ENCODE data around the gene STXBP5.
"Not testable (repeated sequence)": the region's sequence is repeated elsewhere in the genome, so short reads cannot be mapped to it uniquely, and the experiment has no call there.

The STXBP5 gene

DNA sequence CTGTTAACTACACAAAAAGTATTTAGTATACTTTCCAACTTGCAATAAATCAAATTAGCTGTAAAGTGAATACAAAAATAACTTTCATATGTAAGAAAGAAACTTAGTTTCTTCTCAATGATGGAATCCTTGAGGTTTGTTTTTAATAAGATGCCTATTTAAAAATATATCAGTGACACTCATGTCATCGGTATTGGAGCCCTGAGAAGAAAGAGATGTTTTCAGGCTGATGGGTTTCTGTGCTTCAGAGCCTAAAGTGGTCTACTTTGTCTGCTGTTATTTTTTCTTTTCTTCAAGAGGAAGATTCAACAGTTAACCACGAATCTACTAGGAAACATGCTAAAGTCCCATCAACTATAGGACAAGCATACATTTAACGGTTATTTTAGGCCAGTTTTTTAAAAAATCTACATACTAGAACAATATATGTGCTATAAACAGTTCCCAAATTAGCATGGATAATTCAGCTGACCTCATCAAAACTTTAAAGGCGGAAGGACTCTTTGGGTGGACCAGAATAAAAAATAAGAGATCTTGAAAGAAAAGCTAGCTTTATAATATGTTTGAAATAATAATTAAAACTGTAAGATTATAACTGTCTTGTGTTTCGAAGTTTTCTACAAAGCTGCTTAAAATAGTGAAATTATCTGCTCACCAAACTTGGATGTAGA, 157.2 kb downstream of the STXBP5 start:
- Histone ChIP-seq H3K27me3 (replicated peaks; ENCODE audit: control insufficient read depth, insufficient read depth, low read length) (no peaks in the 10 kb centered on the region), H3K4me1 (ENCODE audit: control insufficient read depth, insufficient read depth, low read length) (no peaks in the 10 kb centered on the region), H3K9ac (ENCODE audit: low read length) (no peak overlapping the region), H3K36me3 (ENCODE audit: control insufficient read depth, insufficient read depth, low read length, severe bottlenecking) (peaks cover 78% of the 10 kb centered on the region), H3K4me3 (ENCODE audit: low read length) (no peak overlapping the region), H3K9me3 (ENCODE audit: control insufficient read depth, low read length) (no peaks in the 10 kb centered on the region)
- no peak for DNase-seq (ENCODE audit: low read depth)

DNA sequence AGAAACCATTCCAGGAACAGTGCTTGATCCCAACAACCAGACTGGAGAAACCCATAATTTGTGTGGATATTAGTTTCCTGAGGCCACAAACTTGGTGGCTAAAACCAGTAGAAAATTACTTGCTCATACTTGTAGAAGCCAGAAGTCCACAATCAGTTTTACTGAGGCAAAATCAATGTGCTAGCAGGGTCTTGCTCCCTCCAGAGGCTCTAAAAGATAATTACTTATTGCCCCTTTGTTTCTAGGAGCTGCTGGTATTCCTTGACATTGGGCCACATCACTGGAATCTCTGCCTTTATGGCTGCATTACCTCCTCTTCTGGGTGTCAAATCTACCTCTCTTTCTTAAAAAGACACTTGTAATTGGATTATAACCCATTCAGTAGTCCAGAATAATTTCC, 162.1 kb downstream of the STXBP5 start:
- H3K4me1 ChIP-seq (ENCODE audit: control insufficient read depth, insufficient read depth, low read length), result peaks cover 3% of the 10 kb centered on the region
- H3K9ac ChIP-seq (ENCODE audit: low read length), result no peak overlapping the region
- no peak overlapping the region for H3K4me3 ChIP-seq (ENCODE audit: low read length)
- no peaks in the 10 kb centered on the region for H3K9me3 ChIP-seq (ENCODE audit: control insufficient read depth, low read length)
- DNase-seq (ENCODE audit: low read depth), result no peak
- H3K27me3 ChIP-seq (replicated peaks; ENCODE audit: control insufficient read depth, insufficient read depth, low read length), result no peaks in the 10 kb centered on the region
- H3K36me3 ChIP-seq (ENCODE audit: control insufficient read depth, insufficient read depth, low read length, severe bottlenecking), result peaks cover 64% of the 10 kb centered on the region

DNA sequence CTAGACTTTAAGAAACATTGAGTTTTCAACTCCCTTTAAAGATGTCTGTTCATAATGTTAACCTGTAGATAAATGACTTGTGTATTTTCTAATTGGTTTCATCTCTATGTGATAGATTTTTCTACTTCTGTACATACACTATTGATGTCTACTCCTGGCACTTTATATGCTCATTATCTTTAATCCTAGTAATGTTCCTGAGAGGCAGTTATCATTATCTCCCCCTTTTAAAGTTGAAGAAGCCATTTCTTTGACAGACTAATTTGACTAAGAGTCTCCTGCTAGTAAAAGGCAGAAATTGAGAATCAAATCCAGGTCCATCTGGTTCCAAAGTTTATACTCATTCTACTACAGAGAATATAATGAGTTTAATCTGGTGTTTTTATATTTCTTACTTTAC, 167.1 kb downstream of the STXBP5 start:
- H3K9me3 ChIP-seq (ENCODE audit: control insufficient read depth, low read length), result no peaks in the 10 kb centered on the region
- peaks cover 44% of the 10 kb centered on the region for H3K36me3 ChIP-seq (ENCODE audit: control insufficient read depth, insufficient read depth, low read length, severe bottlenecking)
- peaks cover 3% of the 10 kb centered on the region for H3K4me1 ChIP-seq (ENCODE audit: control insufficient read depth, insufficient read depth, low read length)
- H3K9ac ChIP-seq (ENCODE audit: low read length), result no peak overlapping the region
- DNase-seq (ENCODE audit: low read depth), result no peak
- no peak overlapping the region for H3K4me3 ChIP-seq (ENCODE audit: low read length)
- H3K27me3 ChIP-seq (replicated peaks; ENCODE audit: control insufficient read depth, insufficient read depth, low read length), result no peaks in the 10 kb centered on the region

DNA sequence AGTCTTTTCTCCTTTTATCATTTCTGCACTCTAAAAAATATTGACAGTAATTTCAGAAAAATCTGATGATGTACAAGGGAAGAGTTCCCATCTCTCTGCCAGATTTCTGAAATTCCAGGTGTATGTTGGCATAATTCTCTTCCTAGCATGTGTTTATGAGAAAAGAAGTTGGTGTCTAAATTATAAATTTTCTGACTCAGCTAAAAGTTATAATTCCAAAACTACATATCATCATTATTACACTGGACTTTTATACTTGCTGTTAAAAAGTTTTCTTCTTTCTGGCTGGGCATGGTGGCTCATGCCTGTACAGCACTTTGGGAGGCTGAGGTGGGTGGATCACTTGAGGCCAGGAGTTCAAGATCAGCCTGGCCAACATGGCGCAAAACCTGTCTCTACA, 168.6 kb downstream of the STXBP5 start:
- Histone ChIP-seq H3K4me1 (ENCODE audit: control insufficient read depth, insufficient read depth, low read length) (peaks cover 3% of the 10 kb centered on the region), H3K9me3 (ENCODE audit: control insufficient read depth, low read length) (no peaks in the 10 kb centered on the region), H3K36me3 (ENCODE audit: control insufficient read depth, insufficient read depth, low read length, severe bottlenecking) (peaks cover 50% of the 10 kb centered on the region), H3K4me3 (ENCODE audit: low read length) (no peak overlapping the region), H3K9ac (ENCODE audit: low read length) (no peak overlapping the region), H3K27me3 (replicated peaks; ENCODE audit: control insufficient read depth, insufficient read depth, low read length) (no peaks in the 10 kb centered on the region)
- DNase-seq (ENCODE audit: low read depth), result no peak

DNA sequence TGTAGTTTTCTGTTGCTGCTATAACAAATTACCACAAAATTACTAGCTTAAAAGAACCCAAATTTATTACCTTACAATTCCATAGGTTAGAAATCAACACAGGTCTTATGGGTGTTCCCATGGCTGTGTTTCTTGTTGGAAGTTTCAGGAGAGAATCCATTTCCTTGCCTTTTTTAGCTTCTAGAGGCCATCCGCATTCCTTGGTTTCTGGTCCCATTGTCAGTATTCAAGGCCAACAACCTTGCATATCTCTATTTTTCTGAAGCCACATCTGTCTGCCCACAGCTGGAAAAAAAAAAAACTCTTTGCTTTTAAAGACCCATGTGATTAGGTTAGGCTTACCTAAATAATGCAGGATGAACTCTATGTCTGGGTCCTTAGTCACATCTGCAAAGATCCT, 174.6 kb downstream of the STXBP5 start:
- H3K36me3 ChIP-seq (ENCODE audit: control insufficient read depth, insufficient read depth, low read length, severe bottlenecking), result peaks cover 86% of the 10 kb centered on the region
- no peak overlapping the region for H3K4me3 ChIP-seq (ENCODE audit: low read length)
- no peaks in the 10 kb centered on the region for H3K27me3 ChIP-seq (replicated peaks; ENCODE audit: control insufficient read depth, insufficient read depth, low read length)
- H3K9ac ChIP-seq (ENCODE audit: low read length), result no peak overlapping the region
- no peaks in the 10 kb centered on the region for H3K9me3 ChIP-seq (ENCODE audit: control insufficient read depth, low read length)
- DNase-seq (ENCODE audit: low read depth), result no peak
- no peaks in the 10 kb centered on the region for H3K4me1 ChIP-seq (ENCODE audit: control insufficient read depth, insufficient read depth, low read length)

DNA sequence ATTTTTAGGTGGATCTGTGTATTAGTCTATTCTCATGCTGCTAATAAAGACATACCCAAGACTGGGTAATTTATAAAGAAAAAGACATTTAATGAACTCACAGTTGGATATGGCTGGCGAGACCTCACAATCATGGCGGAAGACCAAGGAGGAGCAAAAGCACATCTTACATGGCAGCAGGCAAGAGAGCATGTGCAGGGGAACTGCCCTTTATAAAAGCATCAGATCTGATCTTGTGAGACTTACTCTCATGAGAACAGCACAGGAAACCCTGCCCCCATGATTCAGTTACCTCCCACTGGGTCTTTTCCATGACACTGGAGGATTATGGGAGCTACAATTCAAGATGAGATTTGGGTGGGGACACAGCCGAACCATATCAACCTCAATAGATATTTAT, 176.6 kb downstream of the STXBP5 start:
- not testable (repeated sequence) for H3K27me3 ChIP-seq (replicated peaks; ENCODE audit: control insufficient read depth, insufficient read depth, low read length); DNase-seq (ENCODE audit: low read depth); H3K9me3 ChIP-seq (ENCODE audit: control insufficient read depth, low read length); H3K4me1 ChIP-seq (ENCODE audit: control insufficient read depth, insufficient read depth, low read length); H3K4me3 ChIP-seq (ENCODE audit: low read length); H3K9ac ChIP-seq (ENCODE audit: low read length)
- H3K36me3 ChIP-seq (ENCODE audit: control insufficient read depth, insufficient read depth, low read length, severe bottlenecking), result peaks cover 89% of the 10 kb centered on the region

DNA sequence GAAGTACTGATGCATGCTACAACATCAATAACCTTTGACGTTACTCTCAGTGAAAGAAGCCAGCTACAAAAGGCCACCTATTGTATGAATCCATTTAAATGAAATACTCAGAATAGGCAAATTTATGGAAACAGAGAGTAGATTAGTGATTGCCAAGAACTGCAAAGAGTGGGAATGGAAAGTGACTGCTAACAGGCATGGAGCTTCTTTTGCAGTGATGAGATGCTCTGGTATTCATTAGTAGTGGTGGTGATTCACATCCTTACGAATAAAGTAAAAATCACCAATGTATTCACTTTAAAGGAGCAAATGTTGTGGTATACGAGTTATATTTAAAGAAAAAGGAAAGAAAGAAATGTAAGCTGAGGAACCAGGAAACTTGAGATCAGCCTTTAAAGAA, 177.5 kb downstream of the STXBP5 start:
- DNase-seq (ENCODE audit: low read depth), result peak; percentile 46
- H3K4me3 ChIP-seq (ENCODE audit: low read length), result no peak overlapping the region
- H3K9ac ChIP-seq (ENCODE audit: low read length), result no peak overlapping the region
- H3K9me3 ChIP-seq (ENCODE audit: control insufficient read depth, low read length), result no peaks in the 10 kb centered on the region
- no peaks in the 10 kb centered on the region for H3K4me1 ChIP-seq (ENCODE audit: control insufficient read depth, insufficient read depth, low read length)
- peaks cover 83% of the 10 kb centered on the region for H3K36me3 ChIP-seq (ENCODE audit: control insufficient read depth, insufficient read depth, low read length, severe bottlenecking)
- H3K27me3 ChIP-seq (replicated peaks; ENCODE audit: control insufficient read depth, insufficient read depth, low read length), result no peaks in the 10 kb centered on the region

DNA sequence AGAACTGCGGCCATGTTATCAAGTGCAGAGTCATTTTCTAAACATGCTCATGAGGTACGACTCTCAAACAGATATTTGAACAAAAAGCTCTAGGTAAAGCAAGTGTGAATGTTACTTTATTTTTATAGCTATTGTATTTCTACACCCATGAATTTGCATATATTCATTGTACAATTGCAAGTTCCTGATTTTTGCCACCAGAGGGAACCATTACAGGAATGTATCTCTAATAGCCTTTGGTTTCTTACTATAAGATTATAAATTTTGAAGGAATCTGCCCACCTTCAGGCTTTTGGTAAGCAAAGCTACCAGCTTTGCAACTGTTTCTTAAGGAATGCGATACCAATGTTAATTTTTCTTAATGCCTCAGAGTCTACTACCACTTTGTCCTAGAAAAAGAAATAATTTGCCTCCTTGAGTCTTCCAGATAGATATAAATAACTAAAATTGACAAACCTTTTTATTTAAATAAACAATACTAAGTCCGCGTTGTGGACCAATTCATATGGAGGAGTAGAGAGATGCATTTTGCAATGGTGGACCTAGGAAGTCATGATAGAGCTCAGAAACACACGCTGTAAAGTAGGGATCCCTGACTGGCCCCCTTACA, 178.8 kb downstream of the STXBP5 start:
- H3K4me3 ChIP-seq (ENCODE audit: low read length), result no peak overlapping the region
- no peak overlapping the region for H3K9ac ChIP-seq (ENCODE audit: low read length)
- H3K27me3 ChIP-seq (replicated peaks; ENCODE audit: control insufficient read depth, insufficient read depth, low read length), result no peaks in the 10 kb centered on the region
- H3K36me3 ChIP-seq (ENCODE audit: control insufficient read depth, insufficient read depth, low read length, severe bottlenecking), result peaks cover 78% of the 10 kb centered on the region
- DNase-seq (ENCODE audit: low read depth), result peak; percentile 68
- H3K4me1 ChIP-seq (ENCODE audit: control insufficient read depth, insufficient read depth, low read length), result no peaks in the 10 kb centered on the region
- no peaks in the 10 kb centered on the region for H3K9me3 ChIP-seq (ENCODE audit: control insufficient read depth, low read length)

DNA sequence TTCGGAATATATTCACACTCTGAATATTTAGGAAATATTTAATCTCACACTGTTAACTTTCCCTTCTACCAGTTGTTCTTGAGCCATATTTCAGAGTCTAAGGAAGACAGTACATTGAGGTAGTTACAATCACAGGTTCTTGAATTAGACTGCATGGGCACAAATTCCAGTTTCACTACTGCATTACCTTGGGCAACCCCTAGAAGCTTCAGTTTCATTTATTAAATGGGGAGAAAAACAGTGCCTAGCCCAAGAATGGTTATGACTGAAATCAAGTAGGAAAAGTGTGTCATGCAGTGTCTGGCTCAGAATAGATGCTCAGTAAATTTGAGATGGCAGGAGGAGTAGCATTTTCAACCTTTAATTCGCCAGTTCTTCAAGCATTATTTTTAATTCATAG, 179.8 kb downstream of the STXBP5 start:
- no peak overlapping the region for H3K9ac ChIP-seq (ENCODE audit: low read length)
- H3K4me1 ChIP-seq (ENCODE audit: control insufficient read depth, insufficient read depth, low read length), result no peaks in the 10 kb centered on the region
- peaks cover 69% of the 10 kb centered on the region for H3K36me3 ChIP-seq (ENCODE audit: control insufficient read depth, insufficient read depth, low read length, severe bottlenecking)
- DNase-seq (ENCODE audit: low read depth), result no peak
- no peak overlapping the region for H3K4me3 ChIP-seq (ENCODE audit: low read length)
- H3K27me3 ChIP-seq (replicated peaks; ENCODE audit: control insufficient read depth, insufficient read depth, low read length), result no peaks in the 10 kb centered on the region
- no peaks in the 10 kb centered on the region for H3K9me3 ChIP-seq (ENCODE audit: control insufficient read depth, low read length)

DNA sequence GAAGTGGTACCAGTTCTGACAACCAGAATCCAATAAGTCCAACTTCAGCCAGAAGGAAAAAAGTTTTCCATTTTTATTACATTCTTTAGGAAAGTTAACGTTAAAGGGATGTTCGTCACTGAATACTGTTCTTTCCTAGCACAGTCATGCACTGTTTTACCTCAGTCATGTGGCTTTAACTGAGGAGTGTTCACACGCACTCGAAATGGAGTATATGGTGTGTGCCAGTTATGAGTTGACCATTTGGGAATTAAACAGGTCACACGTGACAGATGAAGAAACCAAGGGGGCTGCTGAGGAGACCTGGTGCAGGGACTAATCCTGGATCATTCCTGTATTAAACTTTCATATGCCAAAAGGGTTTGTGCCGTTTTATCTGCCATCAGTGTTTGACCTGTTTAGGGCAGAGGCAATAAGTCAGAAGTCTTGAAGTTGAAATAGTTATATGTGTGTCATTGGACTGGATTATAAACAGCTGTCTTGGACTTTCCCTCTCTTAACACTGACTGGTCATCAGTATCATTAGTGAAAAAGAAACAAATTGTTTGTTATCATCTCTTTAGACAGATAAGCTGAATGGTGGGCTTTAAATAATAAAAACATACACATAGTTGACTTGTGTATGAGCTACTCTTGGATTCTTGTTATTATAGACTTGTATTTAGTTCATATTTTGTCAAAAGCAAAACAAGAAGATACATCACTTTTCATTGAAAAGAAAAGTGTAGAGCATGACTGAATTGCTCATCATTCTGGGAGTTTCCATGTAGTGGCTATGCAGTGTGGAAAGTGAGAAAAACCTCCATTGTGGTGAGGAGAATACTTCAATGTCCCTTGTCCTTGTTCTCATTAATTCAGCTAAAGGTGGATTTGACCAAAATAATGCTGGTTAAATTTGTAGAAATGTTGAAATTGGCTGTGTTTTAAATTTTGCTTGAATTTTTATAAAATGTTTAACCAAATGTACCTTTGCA, 180.8 kb downstream of the STXBP5 start:
- H3K4me1 ChIP-seq (ENCODE audit: control insufficient read depth, insufficient read depth, low read length), result no peaks in the 10 kb centered on the region
- H3K9ac ChIP-seq (ENCODE audit: low read length), result no peak overlapping the region
- H3K9me3 ChIP-seq (ENCODE audit: control insufficient read depth, low read length), result no peaks in the 10 kb centered on the region
- no peak overlapping the region for H3K4me3 ChIP-seq (ENCODE audit: low read length)
- peaks cover 59% of the 10 kb centered on the region for H3K36me3 ChIP-seq (ENCODE audit: control insufficient read depth, insufficient read depth, low read length, severe bottlenecking)
- no peak for DNase-seq (ENCODE audit: low read depth)
- H3K27me3 ChIP-seq (replicated peaks; ENCODE audit: control insufficient read depth, insufficient read depth, low read length), result no peaks in the 10 kb centered on the region

DNA sequence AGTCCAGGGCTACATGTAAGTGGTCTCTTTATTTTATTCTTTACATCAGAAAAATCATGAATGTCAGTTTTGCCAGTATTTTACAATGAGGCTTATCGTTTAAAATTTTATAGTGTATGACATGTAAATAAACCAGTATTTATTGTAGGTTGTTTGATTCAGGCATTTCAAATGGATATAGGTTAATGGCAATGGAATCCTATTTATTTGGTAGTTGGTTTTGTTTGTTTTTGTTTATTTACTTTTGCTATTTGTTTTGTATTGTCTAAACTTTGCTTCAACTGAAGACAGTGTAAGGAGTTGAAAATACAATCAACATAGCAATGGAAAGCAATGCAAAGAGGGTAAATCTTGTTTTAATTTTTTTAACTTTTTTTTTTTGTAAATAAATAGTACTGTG, 185.2 kb downstream of the STXBP5 start:
- Histone ChIP-seq H3K27me3 (replicated peaks; ENCODE audit: control insufficient read depth, insufficient read depth, low read length) (no peaks in the 10 kb centered on the region), H3K4me3 (ENCODE audit: low read length) (no peak overlapping the region), H3K9me3 (ENCODE audit: control insufficient read depth, low read length) (no peaks in the 10 kb centered on the region), H3K9ac (ENCODE audit: low read length) (no peak overlapping the region), H3K4me1 (ENCODE audit: control insufficient read depth, insufficient read depth, low read length) (no peaks in the 10 kb centered on the region), H3K36me3 (ENCODE audit: control insufficient read depth, insufficient read depth, low read length, severe bottlenecking) (peaks cover 36% of the 10 kb centered on the region)
- no peak for DNase-seq (ENCODE audit: low read depth)

Data from adipocyte (in vitro differentiated cells).